WTC11 (cell line): ENCODE measurements around the gene LYPD1. TPM values are rescaled to one million over a fixed set of nuclear protein-coding genes. Genes with fewer than 3 reads are reported as not detected.

Experiments used
- ATAC-seq: fragments of 200-7000 bp; cut with Tn5 transposase; 2 replicates; pipeline ENCODE4 v1.10.0; 2021; ENCODE audit warnings: mild to moderate bottlenecking, moderate library complexity
- CTCF ChIA-PET: fragments of 300-600 bp; sonication (Branson Sonifier 250); formaldehyde crosslinking; loops from one replicate; lab custom pipeline; 2021; ENCODE audit warnings: antibody characterized with exemption; lab: Charles Lee
- POLR2A ChIA-PET: fragments of 350-600 bp; sonication (Branson Sonifier 250); formaldehyde crosslinking; loops from one replicate; lab custom pipeline; 2021; ENCODE audit warnings: antibody characterized with exemption; lab: Charles Lee
- DNase-seq: peaks from one replicate; pipeline ENCODE4 v3.0.0; 2021; ENCODE audit warnings: low spot score
- H3K27ac Mint-ChIP-seq: 2 replicates; pipeline ENCODE4 v1.8.0; 2021; ENCODE audit warnings: mixed read lengths
- H3K27me3 Mint-ChIP-seq: 2 replicates; pipeline ENCODE4 v1.8.0; 2021; ENCODE audit warnings: low read depth, mild to moderate bottlenecking, moderate library complexity, mixed read lengths
- H3K36me3 Mint-ChIP-seq: 2 replicates; pipeline ENCODE4 v1.8.0; 2021; ENCODE audit warnings: mixed read lengths
- H3K4me1 Mint-ChIP-seq: 2 replicates; pipeline ENCODE4 v1.8.0; 2022; ENCODE audit warnings: mixed read lengths
- H3K4me3 Mint-ChIP-seq: 2 replicates; pipeline ENCODE4 v1.8.0; 2021; ENCODE audit warnings: mild to moderate bottlenecking, moderate library complexity, mixed read lengths
- H3K9me3 Mint-ChIP-seq: 2 replicates; pipeline ENCODE4 v1.8.0; 2021; ENCODE audit warnings: mixed read lengths
- FOXK1 ChIP-seq: sonication (generic); formaldehyde crosslinking; IDR thresholded peaks from 2 replicates; pipeline ENCODE4 v1.8.0; 2022; ENCODE audit warnings: mild to moderate bottlenecking, moderate library complexity, missing genetic modification reagents
- IRF2 ChIP-seq: sonication (generic); formaldehyde crosslinking; IDR thresholded peaks from 2 replicates; pipeline ENCODE4 v1.8.0; 2022; ENCODE audit warnings: low read depth, missing genetic modification reagents, borderline replicate concordance
- JAZF1 ChIP-seq: fragments of 250-450 bp; sonication (Bioruptor Pico); IDR thresholded peaks from 2 replicates; pipeline ENCODE4 v1.9.0; 2021; ENCODE audit warnings: moderate library complexity, mild to moderate bottlenecking, inconsistent platforms
- KAT7 ChIP-seq: sonication (generic); formaldehyde crosslinking; IDR thresholded peaks from 2 replicates; pipeline ENCODE4 v1.8.1; 2023; ENCODE audit warnings: missing genetic modification reagents, mild to moderate bottlenecking, borderline replicate concordance
- MYBL2 ChIP-seq: sonication (generic); formaldehyde crosslinking; IDR thresholded peaks from 2 replicates; pipeline ENCODE4 v1.8.1; 2023; ENCODE audit warnings: mild to moderate bottlenecking, moderate library complexity, missing genetic modification reagents
- NFE2L1 ChIP-seq: sonication (generic); formaldehyde crosslinking; IDR thresholded peaks from 2 replicates; pipeline ENCODE4 v1.8.1; 2023; ENCODE audit warnings: missing genetic modification reagents
- NR2C2 ChIP-seq: sonication (generic); formaldehyde crosslinking; IDR thresholded peaks from 2 replicates; pipeline ENCODE4 v1.8.0; 2022; ENCODE audit warnings: mild to moderate bottlenecking, missing genetic modification reagents
- OVOL2 ChIP-seq: fragments of 250-450 bp; sonication (Bioruptor Pico); IDR thresholded peaks from 2 replicates; pipeline ENCODE4 v1.9.0; 2021; ENCODE audit warnings: mild to moderate bottlenecking, borderline replicate concordance
- PRRX2 ChIP-seq: fragments of 250-450 bp; sonication (Bioruptor Pico); IDR thresholded peaks from 2 replicates; pipeline ENCODE4 v1.8.0; 2021; ENCODE audit warnings: mild to moderate bottlenecking
- SMAD3 ChIP-seq: sonication (generic); formaldehyde crosslinking; IDR thresholded peaks from 2 replicates; pipeline ENCODE4 v1.8.0; 2022; ENCODE audit warnings: missing genetic modification reagents, mild to moderate bottlenecking, borderline replicate concordance
- SP1 ChIP-seq: sonication (generic); formaldehyde crosslinking; conservative IDR thresholded peaks from 2 replicates; pipeline ENCODE4 v1.8.1; 2022; ENCODE audit warnings: missing genetic modification reagents
- TEAD4 ChIP-seq: sonication (generic); formaldehyde crosslinking; IDR thresholded peaks from 2 replicates; pipeline ENCODE4 v1.8.0; 2022; ENCODE audit warnings: mild to moderate bottlenecking, missing genetic modification reagents
- TP53 ChIP-seq: sonication (generic); formaldehyde crosslinking; IDR thresholded peaks from 2 replicates; pipeline ENCODE4 v1.8.1; 2023; ENCODE audit warnings: mild to moderate bottlenecking, missing genetic modification reagents
- ZBTB21 ChIP-seq: sonication (generic); formaldehyde crosslinking; IDR thresholded peaks from 2 replicates; pipeline ENCODE4 v1.8.1; 2023; ENCODE audit warnings: mild to moderate bottlenecking, missing genetic modification reagents, borderline replicate concordance
- ZNF396 ChIP-seq: fragments of 250-450 bp; sonication (Bioruptor Pico); IDR thresholded peaks from 2 replicates; pipeline ENCODE4 v1.8.0; 2021; ENCODE audit warnings: mild to moderate bottlenecking, moderate library complexity, borderline replicate concordance
- total RNA-seq: library from RNA; stranded (reverse); gene quantifications from 3 replicates; pipeline ENCODE4 v1.2.3, GENCODE V29; 2021
- TF ChIP-seq, protein P1 (sequence below): sonication (generic); formaldehyde crosslinking; IDR thresholded peaks from 2 replicates; pipeline ENCODE4 v1.8.0; 2022; ENCODE audit warnings: missing genetic modification reagents
- TF ChIP-seq, protein P2 (sequence below): sonication (generic); formaldehyde crosslinking; IDR thresholded peaks from 2 replicates; pipeline ENCODE4 v1.8.0; 2023; ENCODE audit warnings: missing genetic modification reagents
- TF ChIP-seq, protein P3 (sequence below): sonication (generic); formaldehyde crosslinking; conservative IDR thresholded peaks from 2 replicates; pipeline ENCODE4 v1.8.1; 2023; ENCODE audit warnings: mild to moderate bottlenecking, low read depth, missing genetic modification reagents, moderate library complexity
- TF ChIP-seq, protein P4 (sequence below): sonication (generic); formaldehyde crosslinking; IDR thresholded peaks from 2 replicates; pipeline ENCODE4 v1.8.1; 2023; ENCODE audit warnings: mild to moderate bottlenecking, missing genetic modification reagents, moderate library complexity

The LYPD1 gene
- total RNA-seq, 1 experiment from 2014 or later: 2.8 TPM

DNA sequence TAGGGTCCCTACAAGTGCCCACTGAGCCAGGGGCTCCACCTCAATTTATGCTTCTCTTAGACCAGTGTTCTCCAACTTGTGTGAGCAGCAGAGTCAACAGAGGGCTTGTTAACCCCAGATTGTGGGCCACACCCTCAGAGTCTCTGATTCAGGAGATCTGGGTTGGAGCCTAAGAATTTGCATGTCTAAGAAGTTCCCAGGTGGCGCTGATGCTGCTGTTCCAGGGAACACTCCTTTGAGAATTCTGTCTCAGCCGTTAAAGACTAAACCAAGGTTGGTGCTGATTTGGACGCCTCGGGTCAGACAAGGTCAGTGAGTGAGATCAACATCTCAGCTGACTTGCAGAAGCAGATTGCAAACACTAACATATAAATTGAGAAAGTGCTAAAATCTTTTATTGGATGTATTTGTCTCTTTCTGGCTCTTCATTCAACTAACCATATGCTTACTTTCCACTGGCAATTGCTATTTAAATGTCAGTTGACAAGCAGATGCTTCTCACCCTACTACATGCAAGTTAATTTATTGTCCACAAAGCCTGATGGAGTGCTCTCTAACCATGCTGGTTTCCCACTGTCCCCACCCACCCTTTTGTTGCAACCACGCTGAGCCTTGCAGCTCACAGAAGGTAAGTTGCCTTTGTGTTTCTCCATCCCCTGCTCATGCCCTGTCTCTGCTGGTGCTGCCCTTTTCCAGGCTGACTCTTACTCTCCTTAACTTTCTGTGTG, 31.5 kb downstream of the LYPD1 start:
- TF ChIP-seq KAT7 (CRISPR knock-in tag): no peak
- TF ChIP-seq TEAD4 (CRISPR knock-in tag): no peak
- no peak for TF ChIP-seq OVOL2
- no peak for TF ChIP-seq FOXK1 (CRISPR knock-in tag)
- no peak for TF ChIP-seq TP53 (CRISPR knock-in tag)
- TF ChIP-seq ZNF396 (CRISPR knock-in tag): no peak
- TF ChIP-seq NFE2L1 (CRISPR knock-in tag): no peak
- no peak for TF ChIP-seq SP1
- TF ChIP-seq, protein P1, sequence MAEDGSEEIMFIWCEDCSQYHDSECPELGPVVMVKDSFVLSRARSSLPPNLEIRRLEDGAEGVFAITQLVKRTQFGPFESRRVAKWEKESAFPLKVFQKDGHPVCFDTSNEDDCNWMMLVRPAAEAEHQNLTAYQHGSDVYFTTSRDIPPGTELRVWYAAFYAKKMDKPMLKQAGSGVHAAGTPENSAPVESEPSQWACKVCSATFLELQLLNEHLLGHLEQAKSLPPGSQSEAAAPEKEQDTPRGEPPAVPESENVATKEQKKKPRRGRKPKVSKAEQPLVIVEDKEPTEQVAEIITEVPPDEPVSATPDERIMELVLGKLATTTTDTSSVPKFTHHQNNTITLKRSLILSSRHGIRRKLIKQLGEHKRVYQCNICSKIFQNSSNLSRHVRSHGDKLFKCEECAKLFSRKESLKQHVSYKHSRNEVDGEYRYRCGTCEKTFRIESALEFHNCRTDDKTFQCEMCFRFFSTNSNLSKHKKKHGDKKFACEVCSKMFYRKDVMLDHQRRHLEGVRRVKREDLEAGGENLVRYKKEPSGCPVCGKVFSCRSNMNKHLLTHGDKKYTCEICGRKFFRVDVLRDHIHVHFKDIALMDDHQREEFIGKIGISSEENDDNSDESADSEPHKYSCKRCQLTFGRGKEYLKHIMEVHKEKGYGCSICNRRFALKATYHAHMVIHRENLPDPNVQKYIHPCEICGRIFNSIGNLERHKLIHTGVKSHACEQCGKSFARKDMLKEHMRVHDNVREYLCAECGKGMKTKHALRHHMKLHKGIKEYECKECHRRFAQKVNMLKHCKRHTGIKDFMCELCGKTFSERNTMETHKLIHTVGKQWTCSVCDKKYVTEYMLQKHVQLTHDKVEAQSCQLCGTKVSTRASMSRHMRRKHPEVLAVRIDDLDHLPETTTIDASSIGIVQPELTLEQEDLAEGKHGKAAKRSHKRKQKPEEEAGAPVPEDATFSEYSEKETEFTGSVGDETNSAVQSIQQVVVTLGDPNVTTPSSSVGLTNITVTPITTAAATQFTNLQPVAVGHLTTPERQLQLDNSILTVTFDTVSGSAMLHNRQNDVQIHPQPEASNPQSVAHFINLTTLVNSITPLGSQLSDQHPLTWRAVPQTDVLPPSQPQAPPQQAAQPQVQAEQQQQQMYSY (CRISPR knock-in tag): no peak
- TF ChIP-seq, protein P2, sequence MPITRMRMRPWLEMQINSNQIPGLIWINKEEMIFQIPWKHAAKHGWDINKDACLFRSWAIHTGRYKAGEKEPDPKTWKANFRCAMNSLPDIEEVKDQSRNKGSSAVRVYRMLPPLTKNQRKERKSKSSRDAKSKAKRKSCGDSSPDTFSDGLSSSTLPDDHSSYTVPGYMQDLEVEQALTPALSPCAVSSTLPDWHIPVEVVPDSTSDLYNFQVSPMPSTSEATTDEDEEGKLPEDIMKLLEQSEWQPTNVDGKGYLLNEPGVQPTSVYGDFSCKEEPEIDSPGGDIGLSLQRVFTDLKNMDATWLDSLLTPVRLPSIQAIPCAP: no peak
- TF ChIP-seq, protein P3, sequence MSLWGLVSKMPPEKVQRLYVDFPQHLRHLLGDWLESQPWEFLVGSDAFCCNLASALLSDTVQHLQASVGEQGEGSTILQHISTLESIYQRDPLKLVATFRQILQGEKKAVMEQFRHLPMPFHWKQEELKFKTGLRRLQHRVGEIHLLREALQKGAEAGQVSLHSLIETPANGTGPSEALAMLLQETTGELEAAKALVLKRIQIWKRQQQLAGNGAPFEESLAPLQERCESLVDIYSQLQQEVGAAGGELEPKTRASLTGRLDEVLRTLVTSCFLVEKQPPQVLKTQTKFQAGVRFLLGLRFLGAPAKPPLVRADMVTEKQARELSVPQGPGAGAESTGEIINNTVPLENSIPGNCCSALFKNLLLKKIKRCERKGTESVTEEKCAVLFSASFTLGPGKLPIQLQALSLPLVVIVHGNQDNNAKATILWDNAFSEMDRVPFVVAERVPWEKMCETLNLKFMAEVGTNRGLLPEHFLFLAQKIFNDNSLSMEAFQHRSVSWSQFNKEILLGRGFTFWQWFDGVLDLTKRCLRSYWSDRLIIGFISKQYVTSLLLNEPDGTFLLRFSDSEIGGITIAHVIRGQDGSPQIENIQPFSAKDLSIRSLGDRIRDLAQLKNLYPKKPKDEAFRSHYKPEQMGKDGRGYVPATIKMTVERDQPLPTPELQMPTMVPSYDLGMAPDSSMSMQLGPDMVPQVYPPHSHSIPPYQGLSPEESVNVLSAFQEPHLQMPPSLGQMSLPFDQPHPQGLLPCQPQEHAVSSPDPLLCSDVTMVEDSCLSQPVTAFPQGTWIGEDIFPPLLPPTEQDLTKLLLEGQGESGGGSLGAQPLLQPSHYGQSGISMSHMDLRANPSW (CRISPR knock-in tag): no peak
- TF ChIP-seq, protein P4, sequence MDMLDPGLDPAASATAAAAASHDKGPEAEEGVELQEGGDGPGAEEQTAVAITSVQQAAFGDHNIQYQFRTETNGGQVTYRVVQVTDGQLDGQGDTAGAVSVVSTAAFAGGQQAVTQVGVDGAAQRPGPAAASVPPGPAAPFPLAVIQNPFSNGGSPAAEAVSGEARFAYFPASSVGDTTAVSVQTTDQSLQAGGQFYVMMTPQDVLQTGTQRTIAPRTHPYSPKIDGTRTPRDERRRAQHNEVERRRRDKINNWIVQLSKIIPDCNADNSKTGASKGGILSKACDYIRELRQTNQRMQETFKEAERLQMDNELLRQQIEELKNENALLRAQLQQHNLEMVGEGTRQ (CRISPR knock-in tag): no peak
- no peak for TF ChIP-seq JAZF1 (CRISPR knock-in tag)
- no peak for TF ChIP-seq MYBL2 (CRISPR knock-in tag)
- no peak for TF ChIP-seq PRRX2
- no peak for TF ChIP-seq SMAD3 (CRISPR knock-in tag)
- TF ChIP-seq NR2C2 (CRISPR knock-in tag): no peak
- TF ChIP-seq ZBTB21 (CRISPR knock-in tag): no peak
- TF ChIP-seq IRF2 (CRISPR knock-in tag): no peak
- TF ChIP-seq, all 79 proteins: peak for 0
- CTCF ChIA-PET: interaction anchor here (2.0 kb wide), 1 partner anchor 13 kb away, joined by 6 read pairs; no protein-coding TSS in a partner anchor
- H3K4me3 Mint-ChIP-seq: no peak overlapping the region
- H3K4me1 Mint-ChIP-seq: peaks cover 12% of the 10 kb centered on the region
- no peak overlapping the region for H3K27ac Mint-ChIP-seq
- no peaks in the 10 kb centered on the region; the same call in 1 of the 2 replicates for H3K36me3 Mint-ChIP-seq
- DNase-seq (no peak), ATAC-seq (peak; percentile 47)
- peaks cover 6% of the 10 kb centered on the region for H3K9me3 Mint-ChIP-seq
- POLR2A ChIA-PET: no interaction called here
- no peaks in the 10 kb centered on the region for H3K27me3 Mint-ChIP-seq
